HepG2 (cell line): ENCODE results near the gene GLYR1. TPM values are rescaled to one million over a fixed set of nuclear protein-coding genes. Genes with fewer than 3 reads are reported as not detected.

Experiments
- ATAC-seq: fragments of 200-7000 bp; cut with Tn5 transposase; 3 replicates; pipeline ENCODE4 v1.9.1; 2020; ENCODE audit warnings: mild to moderate bottlenecking, moderate library complexity
- BruUV-seq: library from RNA; stranded (reverse); fragments of 400-500 nt; replicated peaks from 2 replicates; lab custom pipeline; 2021; lab: Mats Ljungman, UMichigan
- CTCF ChIA-PET: fragments of 300-600 bp; formaldehyde crosslinking; extraction: SDS; loops from one replicate; lab custom pipeline; 2021; ENCODE audit warnings: low total read pairs, inconsistent platforms, low intra/inter-chr PET ratio; lab: Yijun Ruan, JAX
- POLR2A ChIA-PET: fragments of 350-600 bp; sonication (Branson Sonifier 250); formaldehyde crosslinking; loops from one replicate; lab custom pipeline; 2020; ENCODE audit warnings: antibody characterized with exemption, inconsistent platforms; lab: Yijun Ruan, JAX
- DNase-seq: peaks from one replicate; pipeline ENCODE4 v3.0.0-alpha.2; 2015; ENCODE audit warnings: low spot score
- FAIRE-seq: peaks from 3 replicates; lab custom pipeline; 2011; peaks lifted over from hg19 to GRCh38; lab: Jason Lieb, UNC
- H2AFZ ChIP-seq: one replicate; pipeline ENCODE4 v1.6.1; 2011; ENCODE audit warnings: low read length, inconsistent platforms
- H3K27ac ChIP-seq: fragments of 300-600 bp; 3 replicates; pipeline ENCODE4 v1.8.0; 2011; ENCODE audit warnings: mixed run types, mild to moderate bottlenecking, mixed read lengths, low read length, inconsistent platforms; ENCODE audit not compliant: insufficient read depth; ENCODE audit errors: extremely low read length
- H3K27me3 ChIP-seq, 2 experiments: fragments of 200-600 bp in 1 of 2; 2 replicates in 1 of 2; 3 replicates in 1 of 2; pipeline versions ENCODE4 v1.6.0 to v1.8.0; 2011; ENCODE audit warnings: low read length in 2 of 2, mild to moderate bottlenecking in 2 of 2, moderate library complexity in 2 of 2, inconsistent platforms in 1 of 2; ENCODE audit not compliant: insufficient read depth in 2 of 2, control insufficient read depth in 1 of 2
- H3K36me3 ChIP-seq, 2 experiments: fragments of 200-600 bp in 1 of 2; replicated peaks in 1 of 2; 2 replicates in 1 of 2; 3 replicates in 1 of 2; pipeline versions ENCODE4 v1.5.1 to v1.8.0; 2011; ENCODE audit warnings: low read length in 2 of 2, inconsistent platforms in 1 of 2; ENCODE audit not compliant: insufficient read depth in 2 of 2, control insufficient read depth in 1 of 2
- H3K4me1 ChIP-seq: 2 replicates; pipeline ENCODE4 v1.5.1; 2012; ENCODE audit warnings: low read length, inconsistent platforms; ENCODE audit not compliant: insufficient read depth
- H3K4me2 ChIP-seq: 2 replicates; pipeline ENCODE4 v1.6.0; 2011; ENCODE audit warnings: low read depth, low read length, inconsistent platforms
- H3K4me3 ChIP-seq, 3 experiments: fragments of 200-600 bp in 1 of 3; sonication (generic), shearing (Covaris generic) in 1 of 3; replicated peaks in 1 of 3; 2 replicates each; pipeline ENCODE4 v1.5.1; 2011 to 2016; ENCODE audit warnings: low read length in 3 of 3, inconsistent platforms in 2 of 3, low read depth in 2 of 3, mild to moderate bottlenecking in 2 of 3, control low read depth in 1 of 3, mixed read lengths in 1 of 3; ENCODE audit not compliant: insufficient read depth in 1 of 3
- H3K79me2 ChIP-seq: one replicate; pipeline ENCODE4 v1.6.1; 2011; ENCODE audit warnings: low read length, inconsistent platforms; ENCODE audit not compliant: insufficient read depth
- H3K9ac ChIP-seq: 2 replicates; pipeline ENCODE4 v1.6.0; 2011; ENCODE audit warnings: mild to moderate bottlenecking, low read depth, low read length, inconsistent platforms; ENCODE audit not compliant: insufficient read depth
- H3K9me3 ChIP-seq: 2 replicates; pipeline ENCODE4 v1.5.1; 2012; ENCODE audit warnings: mild to moderate bottlenecking, low read length
- H4K20me1 ChIP-seq: 2 replicates; pipeline ENCODE4 v1.6.0; 2011; ENCODE audit warnings: inconsistent platforms, mild to moderate bottlenecking, low read length, moderate library complexity; ENCODE audit not compliant: insufficient read depth
- CEBPG ChIP-seq: IDR thresholded peaks from 2 replicates; pipeline ENCODE4 v1.6.1; 2016
- GABPB1 ChIP-seq: IDR thresholded peaks from 2 replicates; pipeline ENCODE4 v1.6.1; 2016; ENCODE audit warnings: mild to moderate bottlenecking, missing genetic modification reagents, moderate library complexity, missing compliant biosample characterization
- HNF4A ChIP-seq: sonication (generic); formaldehyde crosslinking; IDR thresholded peaks from 2 replicates; pipeline ENCODE4 v1.4.0; 2020; ENCODE audit warnings: missing genetic modification reagents
- HNRNPH1 ChIP-seq: fragments of 200-400 bp; formaldehyde crosslinking; optimal IDR thresholded peaks from 2 replicates; pipeline ENCODE3; 2017; ENCODE audit warnings: mild to moderate bottlenecking, low read depth, low read length
- KAT8 ChIP-seq: IDR thresholded peaks from 2 replicates; pipeline ENCODE4 v1.6.1; 2016; ENCODE audit warnings: missing genetic modification reagents, missing compliant biosample characterization
- MED13 ChIP-seq: sonication (generic); formaldehyde crosslinking; IDR thresholded peaks from 2 replicates; pipeline ENCODE4 v1.5.0; 2020; ENCODE audit warnings: missing genetic modification reagents
- MZF1 ChIP-seq: sonication (generic); formaldehyde crosslinking; IDR thresholded peaks from 2 replicates; pipeline ENCODE4 v1.8.1; 2023; ENCODE audit warnings: mild to moderate bottlenecking, missing genetic modification reagents, borderline replicate concordance
- RFX1 ChIP-seq: fragments of 450-650 bp; IDR thresholded peaks from 2 replicates; pipeline ENCODE4 v1.6.1; 2017
- RXRA ChIP-seq: sonication (generic); formaldehyde crosslinking; IDR thresholded peaks from 2 replicates; pipeline ENCODE4 v1.5.1; 2020; ENCODE audit warnings: missing genetic modification reagents
- U2AF2 ChIP-seq: fragments of 200-400 bp; formaldehyde crosslinking; IDR thresholded peaks from 2 replicates; pipeline ENCODE4 v1.6.1; 2017; ENCODE audit warnings: low read depth, mild to moderate bottlenecking, low read length
- ZBTB7A ChIP-seq: sonication (generic); formaldehyde crosslinking; IDR thresholded peaks from 2 replicates; pipeline ENCODE4 v1.8.0; 2022; ENCODE audit warnings: mild to moderate bottlenecking, missing genetic modification reagents
- ZNF550 ChIP-seq: sonication (generic); formaldehyde crosslinking; IDR thresholded peaks from 2 replicates; pipeline ENCODE4 v1.4.0; 2020; ENCODE audit warnings: mild to moderate bottlenecking, missing genetic modification reagents, borderline replicate concordance
- ZSCAN29 ChIP-seq: sonication (generic); formaldehyde crosslinking; conservative IDR thresholded peaks from 2 replicates; pipeline ENCODE4 v1.4.0; 2020; ENCODE audit warnings: mild to moderate bottlenecking, missing genetic modification reagents
- WGBS: methylation state at CpG from one replicate; pipeline ENCODE4 v1.1.6; 2017; ENCODE audit warnings: low lambda C conversion rate; 5-methylcytosine and 5-hydroxymethylcytosine counted together
- in situ Hi-C: cut with HindIII; loops from 2 replicates; pipeline ENCODE4 v1.10.0; 2017; ENCODE audit warnings: low pct_unique_long_range_greater_than_20kb; ENCODE audit not compliant: extremely low pct_ligation_motif_present
- intact Hi-C: fragments of 100-400 bp; cut with micrococcal nuclease; formaldehyde crosslinking; loops from one replicate; pipeline ENCODE4 v1.10.0; 2022; ENCODE audit not compliant: unreplicated experiment
- polyA plus RNA-seq, 8 experiments: library from polyadenylated mRNA; depleted of rRNA in 3 of 8; stranded (reverse) in 7 of 8; unstranded in 1 of 8; fragments of >200 nt; fragmentation: Illumina TruSeq in 4 of 8; extraction: Trizol in 4 of 8; gene quantifications; 2 replicates each; pipeline versions ENCODE4 v1.2.1 to v1.2.3, GENCODE V29; 2011 to 2016; ENCODE audit warnings: low read depth in 4 of 8, missing spikeins in 1 of 8, mixed read lengths in 1 of 8; ENCODE audit not compliant: insufficient read depth in 1 of 8
- total RNA-seq, 5 experiments: library from RNA; depleted of rRNA; stranded (reverse); fragments of >200 nt; fragmentation: Illumina TruSeq; extraction: Trizol; gene quantifications; 2 replicates each; pipeline ENCODE4 v1.2.3, GENCODE V29; 2016; ENCODE audit warnings: low read depth in 1 of 5
- TF ChIP-seq, protein P1 (sequence below): sonication (generic); formaldehyde crosslinking; IDR thresholded peaks from 2 replicates; pipeline ENCODE4 v1.5.1; 2020; ENCODE audit warnings: missing genetic modification reagents, mild to moderate bottlenecking, borderline replicate concordance
- TF ChIP-seq, protein P2 (sequence below): sonication (generic); formaldehyde crosslinking; IDR thresholded peaks from 2 replicates; pipeline ENCODE4 v1.5.1; 2020; ENCODE audit warnings: missing genetic modification reagents, mild to moderate bottlenecking, borderline replicate concordance
- TF ChIP-seq, protein P3 (sequence below): sonication (generic); formaldehyde crosslinking; IDR thresholded peaks from 2 replicates; pipeline ENCODE4 v1.8.0; 2022; ENCODE audit warnings: mild to moderate bottlenecking, missing genetic modification reagents, moderate library complexity
- TF ChIP-seq, protein P4 (sequence below): sonication (generic); formaldehyde crosslinking; IDR thresholded peaks from 2 replicates; pipeline ENCODE4 v1.8.0; 2022; ENCODE audit warnings: mild to moderate bottlenecking, missing genetic modification reagents, moderate library complexity

Gene GLYR1
- total and polyA plus RNA-seq, 2 of the 13 experiments (the other 11 are each of a cell fraction or from before 2014, with no cell fraction given), result 28.3 to 48.7 TPM

DNA sequence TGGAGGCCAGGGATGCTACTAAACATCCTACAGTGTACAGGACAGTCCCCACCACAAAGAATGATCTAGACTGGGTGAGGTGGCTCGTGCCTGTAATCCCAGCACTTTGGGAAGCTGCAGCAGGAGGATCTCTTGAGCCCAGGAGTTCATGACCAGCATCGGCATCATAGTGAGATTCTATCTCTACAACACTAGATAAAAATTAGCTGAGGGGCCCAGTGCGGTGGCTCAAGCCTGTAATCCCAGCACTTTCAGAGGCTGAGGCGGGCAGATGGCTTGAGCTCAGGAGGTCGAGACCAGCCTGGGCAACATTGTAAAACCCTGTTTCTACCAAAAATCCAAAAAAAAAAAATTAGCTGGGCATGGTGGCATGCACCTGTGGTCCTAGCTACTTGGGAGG lies 74.7 kb downstream of the GLYR1 start:
- no peak overlapping the region for H2AFZ ChIP-seq
- H3K27ac ChIP-seq, result no peak overlapping the region
- POLR2A ChIA-PET, result no interaction called here
- in situ Hi-C loops, result no loop called here
- intact Hi-C loops, result no loop called here
- WGBS, result 48% methylated on average over 5 of the region's 5 CpGs
- CTCF ChIA-PET, result no interaction called here
- peaks cover 33% of the 10 kb centered on the region for H3K4me1 ChIP-seq
- no peaks in the 10 kb centered on the region for H3K79me2 ChIP-seq
- H3K36me3 ChIP-seq, result no peaks in the 10 kb centered on the region
- no TSS peak for BruUV-seq
- H3K27me3 ChIP-seq, result no peaks in the 10 kb centered on the region; a peak in 2 of 5 replicates
- no peaks in the 10 kb centered on the region for H3K9me3 ChIP-seq
- ATAC-seq, result no peak
- no peaks in the 10 kb centered on the region for H4K20me1 ChIP-seq
- peak overlapping the region; percentile 53 for H3K4me2 ChIP-seq
- TF ChIP-seq RXRA (CRISPR knock-in tag) (no peak), HNF4A (CRISPR knock-in tag) (no peak), CEBPG (CRISPR knock-in tag) (no peak), ZNF550 (CRISPR knock-in tag) (no peak), GABPB1 (CRISPR knock-in tag) (no peak), KAT8 (no peak), U2AF2 (no peak), MZF1 (CRISPR knock-in tag) (no peak), RFX1 (no peak), MED13 (CRISPR knock-in tag) (no peak), ZBTB7A (CRISPR knock-in tag) (no peak), ZSCAN29 (CRISPR knock-in tag) (no peak), HNRNPH1 (no peak)
- TF ChIP-seq, protein P1, sequence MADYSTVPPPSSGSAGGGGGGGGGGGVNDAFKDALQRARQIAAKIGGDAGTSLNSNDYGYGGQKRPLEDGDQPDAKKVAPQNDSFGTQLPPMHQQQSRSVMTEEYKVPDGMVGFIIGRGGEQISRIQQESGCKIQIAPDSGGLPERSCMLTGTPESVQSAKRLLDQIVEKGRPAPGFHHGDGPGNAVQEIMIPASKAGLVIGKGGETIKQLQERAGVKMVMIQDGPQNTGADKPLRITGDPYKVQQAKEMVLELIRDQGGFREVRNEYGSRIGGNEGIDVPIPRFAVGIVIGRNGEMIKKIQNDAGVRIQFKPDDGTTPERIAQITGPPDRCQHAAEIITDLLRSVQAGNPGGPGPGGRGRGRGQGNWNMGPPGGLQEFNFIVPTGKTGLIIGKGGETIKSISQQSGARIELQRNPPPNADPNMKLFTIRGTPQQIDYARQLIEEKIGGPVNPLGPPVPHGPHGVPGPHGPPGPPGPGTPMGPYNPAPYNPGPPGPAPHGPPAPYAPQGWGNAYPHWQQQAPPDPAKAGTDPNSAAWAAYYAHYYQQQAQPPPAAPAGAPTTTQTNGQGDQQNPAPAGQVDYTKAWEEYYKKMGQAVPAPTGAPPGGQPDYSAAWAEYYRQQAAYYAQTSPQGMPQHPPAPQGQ (CRISPR knock-in tag), result no peak
- TF ChIP-seq, protein P2, sequence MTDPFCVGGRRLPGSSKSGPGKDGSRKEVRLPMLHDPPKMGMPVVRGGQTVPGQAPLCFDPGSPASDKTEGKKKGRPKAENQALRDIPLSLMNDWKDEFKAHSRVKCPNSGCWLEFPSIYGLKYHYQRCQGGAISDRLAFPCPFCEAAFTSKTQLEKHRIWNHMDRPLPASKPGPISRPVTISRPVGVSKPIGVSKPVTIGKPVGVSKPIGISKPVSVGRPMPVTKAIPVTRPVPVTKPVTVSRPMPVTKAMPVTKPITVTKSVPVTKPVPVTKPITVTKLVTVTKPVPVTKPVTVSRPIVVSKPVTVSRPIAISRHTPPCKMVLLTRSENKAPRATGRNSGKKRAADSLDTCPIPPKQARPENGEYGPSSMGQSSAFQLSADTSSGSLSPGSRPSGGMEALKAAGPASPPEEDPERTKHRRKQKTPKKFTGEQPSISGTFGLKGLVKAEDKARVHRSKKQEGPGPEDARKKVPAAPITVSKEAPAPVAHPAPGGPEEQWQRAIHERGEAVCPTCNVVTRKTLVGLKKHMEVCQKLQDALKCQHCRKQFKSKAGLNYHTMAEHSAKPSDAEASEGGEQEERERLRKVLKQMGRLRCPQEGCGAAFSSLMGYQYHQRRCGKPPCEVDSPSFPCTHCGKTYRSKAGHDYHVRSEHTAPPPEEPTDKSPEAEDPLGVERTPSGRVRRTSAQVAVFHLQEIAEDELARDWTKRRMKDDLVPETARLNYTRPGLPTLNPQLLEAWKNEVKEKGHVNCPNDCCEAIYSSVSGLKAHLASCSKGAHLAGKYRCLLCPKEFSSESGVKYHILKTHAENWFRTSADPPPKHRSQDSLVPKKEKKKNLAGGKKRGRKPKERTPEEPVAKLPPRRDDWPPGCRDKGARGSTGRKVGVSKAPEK (CRISPR knock-in tag), result no peak
- TF ChIP-seq, protein P3, sequence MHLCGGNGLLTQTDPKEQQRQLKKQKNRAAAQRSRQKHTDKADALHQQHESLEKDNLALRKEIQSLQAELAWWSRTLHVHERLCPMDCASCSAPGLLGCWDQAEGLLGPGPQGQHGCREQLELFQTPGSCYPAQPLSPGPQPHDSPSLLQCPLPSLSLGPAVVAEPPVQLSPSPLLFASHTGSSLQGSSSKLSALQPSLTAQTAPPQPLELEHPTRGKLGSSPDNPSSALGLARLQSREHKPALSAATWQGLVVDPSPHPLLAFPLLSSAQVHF (CRISPR knock-in tag), result no peak
- TF ChIP-seq, protein P4, sequence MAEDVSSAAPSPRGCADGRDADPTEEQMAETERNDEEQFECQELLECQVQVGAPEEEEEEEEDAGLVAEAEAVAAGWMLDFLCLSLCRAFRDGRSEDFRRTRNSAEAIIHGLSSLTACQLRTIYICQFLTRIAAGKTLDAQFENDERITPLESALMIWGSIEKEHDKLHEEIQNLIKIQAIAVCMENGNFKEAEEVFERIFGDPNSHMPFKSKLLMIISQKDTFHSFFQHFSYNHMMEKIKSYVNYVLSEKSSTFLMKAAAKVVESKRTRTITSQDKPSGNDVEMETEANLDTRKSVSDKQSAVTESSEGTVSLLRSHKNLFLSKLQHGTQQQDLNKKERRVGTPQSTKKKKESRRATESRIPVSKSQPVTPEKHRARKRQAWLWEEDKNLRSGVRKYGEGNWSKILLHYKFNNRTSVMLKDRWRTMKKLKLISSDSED (CRISPR knock-in tag), result no peak
- H3K4me3 ChIP-seq, result no peak overlapping the region
- no peak overlapping the region for H3K9ac ChIP-seq
- no peak for DNase-seq
- no peak for FAIRE-seq
